H1 (cell line): Measurements from ENCODE around the gene CCDC15.

Experiments
- EGR1 ChIP-seq: IDR thresholded peaks from 2 replicates; pipeline ENCODE4 v1.6.1; 2011; ENCODE audit warnings: low read depth, low read length, borderline replicate concordance
- POLR2A ChIP-seq, 2 experiments: IDR thresholded peaks; 1 replicate in 1 of 2; 2 replicates in 1 of 2; pipeline ENCODE4 v1.6.1; 2011; ENCODE audit warnings: low read depth in 2 of 2, low read length in 2 of 2, mild to moderate bottlenecking in 2 of 2; ENCODE audit errors: control extremely low read depth in 1 of 2

- TF ChIP-seq POLR2A (IDR thresholded peaks at IDR 0.05; ENCODE audit: control extremely low read depth in 1 of 2, low read depth in 2 of 2, low read length in 2 of 2) (no peak), EGR1 (no peak)
These were observed 10.8 kb upstream of the CCDC15 start for GRCh38 chr11:124943254-124943616.
